B cell (primary cell): ENCODE measurements around the gene PTPRG. TPM values are rescaled to one million over a fixed set of nuclear protein-coding genes. Genes with fewer than 3 reads are reported as not detected.

Experiments used
- ATAC-seq: fragments of 200-7000 bp; cut with Tn5 transposase; one replicate; pipeline ENCODE4 v1.10.0; 2021; ENCODE audit warnings: low read depth, mild to moderate bottlenecking, moderate number of reproducible peaks, moderate library complexity
- CTCF ChIA-PET: fragments of 350-600 bp; sonication (Branson Sonifier 250); formaldehyde crosslinking; loops from one replicate; lab custom pipeline; 2021; ENCODE audit warnings: antibody characterized with exemption, inconsistent platforms; lab: Charles Lee
- POLR2A ChIA-PET: fragments of 350-600 bp; sonication (Branson Sonifier 250); formaldehyde crosslinking; loops from one replicate; lab custom pipeline; 2021; ENCODE audit warnings: antibody characterized with exemption; lab: Charles Lee
- DNase-seq: peaks from one replicate; pipeline ENCODE4 v3.0.0; 2013
- H2AFZ ChIP-seq: 2 replicates; pipeline ENCODE4 v1.6.1; 2012; ENCODE audit warnings: mild to moderate bottlenecking, low read depth, low read length; ENCODE audit not compliant: insufficient read depth, poor library complexity, severe bottlenecking
- H3K27ac ChIP-seq, 2 donors: 1 replicate in 1 of 2; 2 replicates in 1 of 2; pipeline ENCODE4 v1.5.1; 2012 to 2013; ENCODE audit warnings: low read length in 2 of 2, mild to moderate bottlenecking in 2 of 2, moderate library complexity in 1 of 2
- H3K27me3 ChIP-seq, 4 experiments: fragments of 200-600 bp in 1 of 4; sonication (generic) in 1 of 4; replicated peaks in 1 of 4; 1 replicate in 2 of 4; 2 replicates in 2 of 4; pipeline versions ENCODE4 v1.6.1 to v1.7.0; 2013 to 2016; ENCODE audit warnings: low read length in 3 of 4, mild to moderate bottlenecking in 2 of 4, mixed read lengths in 1 of 4, moderate library complexity in 1 of 4; ENCODE audit not compliant: insufficient read depth in 4 of 4, control insufficient read depth in 3 of 4; ENCODE audit errors: control extremely low read depth in 1 of 4
- H3K36me3 ChIP-seq, 2 experiments: replicated peaks in 1 of 2; 1 replicate in 1 of 2; 2 replicates in 1 of 2; pipeline versions ENCODE4 v1.6.1 to v1.7.1; 2013; ENCODE audit warnings: low read length in 1 of 2; ENCODE audit not compliant: insufficient read depth in 2 of 2, control insufficient read depth in 1 of 2; ENCODE audit errors: control extremely low read depth in 1 of 2, extremely low read depth in 1 of 2
- H3K4me1 ChIP-seq, 2 donors: fragments of 200-600 bp in 1 of 2; sonication (generic) in 1 of 2; 1 replicate in 1 of 2; 2 replicates in 1 of 2; pipeline versions ENCODE4 v1.5.1 to v1.6.1; 2013 to 2017; ENCODE audit warnings: low read length in 2 of 2; ENCODE audit not compliant: control insufficient read depth in 2 of 2, insufficient read depth in 2 of 2
- H3K4me2 ChIP-seq: replicated peaks from 2 replicates; pipeline ENCODE3; 2012; ENCODE audit warnings: mild to moderate bottlenecking, low read depth, low read length; ENCODE audit not compliant: poor library complexity, severe bottlenecking
- H3K4me3 ChIP-seq, 5 experiments: fragments of 200-600 bp in 1 of 5; sonication (generic) in 1 of 5; 1 replicate in 3 of 5; 2 replicates in 2 of 5; pipeline versions ENCODE4 v1.5.1 to v1.7.0; 2011 to 2016; ENCODE audit warnings: low read length in 4 of 5, mild to moderate bottlenecking in 4 of 5, low read depth in 2 of 5, control low read depth in 1 of 5, moderate library complexity in 1 of 5; ENCODE audit not compliant: insufficient read depth in 1 of 5; ENCODE audit errors: control extremely low read depth in 1 of 5, extremely low read depth in 1 of 5
- H3K79me2 ChIP-seq: fragments of 200-600 bp; sonication (generic); one replicate; pipeline ENCODE4 v1.6.0; 2016; ENCODE audit warnings: low read length; ENCODE audit not compliant: control insufficient read depth, insufficient read depth
- H3K9ac ChIP-seq: fragments of 200-600 bp; sonication (generic); 2 replicates; pipeline ENCODE4 v1.6.1; 2017; ENCODE audit warnings: mild to moderate bottlenecking, low read length, moderate library complexity
- H3K9me3 ChIP-seq, 3 donors: one replicate each; pipeline versions ENCODE4 v1.6.1 to v1.7.1; 2013; ENCODE audit warnings: low read length in 2 of 3; ENCODE audit not compliant: control insufficient read depth in 2 of 3, insufficient read depth in 1 of 3; ENCODE audit errors: control extremely low read depth in 1 of 3
- H4K20me1 ChIP-seq: 2 replicates; pipeline ENCODE4 v1.6.0; 2012; ENCODE audit warnings: mild to moderate bottlenecking, low read length; ENCODE audit not compliant: insufficient read depth, control insufficient read depth, poor library complexity, severe bottlenecking
- H3K27ac Mint-ChIP-seq: one replicate; pipeline ENCODE4 v1.8.0; 2021; ENCODE audit warnings: mixed read lengths
- H3K27me3 Mint-ChIP-seq: one replicate; pipeline ENCODE4 v1.8.0; 2021; ENCODE audit warnings: mixed read lengths
- H3K4me1 Mint-ChIP-seq: one replicate; pipeline ENCODE4 v1.8.0; 2021; ENCODE audit warnings: mixed read lengths
- H3K4me3 Mint-ChIP-seq: one replicate; pipeline ENCODE4 v1.8.0; 2021; ENCODE audit warnings: mixed read lengths
- H3K9me3 Mint-ChIP-seq: one replicate; pipeline ENCODE4 v1.8.0; 2022; ENCODE audit warnings: mixed read lengths; ENCODE audit not compliant: insufficient read depth
- CTCF ChIP-seq: fragments of 200-600 bp; IDR thresholded peaks from one replicate; pipeline ENCODE4 v1.8.0; 2022; ENCODE audit warnings: antibody characterized with exemption, mild to moderate bottlenecking
- EZH2 ChIP-seq: IDR thresholded peaks from 2 replicates; pipeline ENCODE4 v1.6.1; 2012; ENCODE audit warnings: borderline replicate concordance, low read depth, mild to moderate bottlenecking, moderate library complexity, low read length; ENCODE audit not compliant: insufficient read depth, poor library complexity, severe bottlenecking
- WGBS: methylation state at CpG from one replicate; pipeline ENCODE4 v1.1.5; 2013; ENCODE audit warnings: missing lambda C conversion rate; ENCODE audit not compliant: insufficient coverage; 5-methylcytosine and 5-hydroxymethylcytosine counted together
- intact Hi-C: fragments of 100-400 bp; cut with micrococcal nuclease; formaldehyde crosslinking; loops from one replicate; pipeline ENCODE4 v1.10.0; 2022
- polyA plus RNA-seq: library from polyadenylated mRNA; depleted of rRNA; stranded (reverse); fragments of >200 nt; gene quantifications from 2 replicates; pipeline ENCODE4 v1.2.3, GENCODE V29; 2012
- total RNA-seq, 2 donors: library from RNA; stranded (reverse); fragments of 120-200 nt in 1 of 2; gene quantifications; 1 replicate in 1 of 2; 2 replicates in 1 of 2; pipeline versions ENCODE4 v1.2.3 to v1.2.4, GENCODE V29; 2013 to 2022

Gene PTPRG
- total and polyA plus RNA-seq, 2 donors (not counting 1 experiment from before 2014, with no cell fraction given), result 0.12 to 1.3 TPM

GRCh38 chr3:61559136-61559731, 2.1 kb upstream of the PTPRG start:
- WGBS, result 74% methylated on average over 3 of the region's 7 CpGs
- Histone ChIP-seq H3K4me1 (peaks cover 3 to 15% of the 10 kb centered on the region in 2 donors), H3K4me2 (no peak overlapping the region), H3K79me2 (no peaks in the 10 kb centered on the region), H4K20me1 (no peaks in the 10 kb centered on the region), H3K4me3 (no peak overlapping the region), H3K27me3 (peaks cover 0 to 46% (median 18%) of the 10 kb centered on the region in 4 experiments), H3K9me3 (peaks cover 0 to 3% (median 0%) of the 10 kb centered on the region in 3 donors), H2AFZ (no peak overlapping the region), H3K9ac (no peak overlapping the region), H3K27ac (no peak overlapping the region), H3K36me3 (no peaks in the 10 kb centered on the region)
- H3K27ac Mint-ChIP-seq, result no peak overlapping the region
- POLR2A ChIA-PET, result no interaction called here
- H3K9me3 Mint-ChIP-seq, result no peaks in the 10 kb centered on the region
- H3K4me3 Mint-ChIP-seq, result no peak overlapping the region
- intact Hi-C loops, result no loop called here
- TF ChIP-seq EZH2 (no peak), CTCF (no peak)
- peaks cover 13% of the 10 kb centered on the region for H3K4me1 Mint-ChIP-seq
- CTCF ChIA-PET, result interaction anchor here (0.6 kb wide), 1 partner anchor 629 kb away, joined by 3 read pairs; no protein-coding TSS in a partner anchor
- DNase-seq (no peak), ATAC-seq (no peak)
- H3K27me3 Mint-ChIP-seq, result peaks cover 53% of the 10 kb centered on the region
